GM12878 (cell line): Measurements from ENCODE around the gene FBN3. TPM values are rescaled to one million over a fixed set of nuclear protein-coding genes. Genes with fewer than 3 reads are reported as not detected.

Experiments used
- ATAC-seq: fragments of 200-7000 bp; cut with Tn5 transposase; 3 replicates; pipeline ENCODE4 v1.9.1; 2020; ENCODE audit warnings: mild to moderate bottlenecking, moderate library complexity
- BruUV-seq: library from RNA; stranded (reverse); fragments of 400-500 nt; replicated peaks from 2 replicates; lab custom pipeline; 2021; lab: Mats Ljungman, UMichigan
- CTCF ChIA-PET: fragments of 300-600 bp; sonication (Branson Sonifier 250); formaldehyde crosslinking; extraction: SDS; loops from one replicate; lab custom pipeline; 2021; ENCODE audit warnings: inconsistent platforms; lab: Yijun Ruan, JAX
- POLR2A ChIA-PET: fragments of 350-600 bp; formaldehyde crosslinking; extraction: SDS; loops from one replicate; lab custom pipeline; 2021; ENCODE audit warnings: inconsistent platforms; lab: Charles Lee
- RAD21 ChIA-PET: fragments of 300-600 bp; sonication (Branson Sonifier 250); formaldehyde crosslinking; loops from one replicate; lab custom pipeline; 2023; ENCODE audit warnings: antibody characterized with exemption; ENCODE audit not compliant: unreplicated experiment; lab: Charles Lee
- SMC1A ChIA-PET: fragments of 300-600 bp; sonication (Branson Sonifier 250); formaldehyde crosslinking; loops from one replicate; lab custom pipeline; 2023; ENCODE audit not compliant: unreplicated experiment, uncharacterized antibody; lab: Charles Lee
- DNase-seq: peaks from one replicate; pipeline ENCODE4 v3.0.0-alpha.2; 2011; ENCODE audit warnings: low read depth, low spot score
- FAIRE-seq: peaks from 3 replicates; lab custom pipeline; 2011; peaks lifted over from hg19 to GRCh38; lab: Jason Lieb, UNC
- H2AFZ ChIP-seq: 2 replicates; pipeline ENCODE4 v1.6.0; 2011; ENCODE audit warnings: low read depth, low read length, control low read depth; ENCODE audit not compliant: control insufficient read depth
- H3K27ac ChIP-seq: 2 replicates; pipeline ENCODE4 v1.5.1; 2011; ENCODE audit warnings: control low read depth; ENCODE audit not compliant: control insufficient read depth, insufficient read depth
- H3K27me3 ChIP-seq, 2 experiments: replicated peaks in 1 of 2; 2 replicates each; pipeline versions ENCODE4 v1.6.0 to v1.6.1; 2011; ENCODE audit warnings: low read length in 1 of 2; ENCODE audit not compliant: control insufficient read depth in 2 of 2, insufficient read depth in 2 of 2
- H3K36me3 ChIP-seq, 2 experiments: 2 replicates each; pipeline ENCODE4 v1.5.1; 2011; ENCODE audit warnings: low read length in 1 of 2; ENCODE audit not compliant: control insufficient read depth in 2 of 2, insufficient read depth in 2 of 2
- H3K4me1 ChIP-seq: 2 replicates; pipeline ENCODE4 v1.6.1; 2011; ENCODE audit warnings: mild to moderate bottlenecking, low read length, moderate library complexity, mixed read lengths; ENCODE audit not compliant: control insufficient read depth, insufficient read depth
- H3K4me2 ChIP-seq: 2 replicates; pipeline ENCODE4 v1.6.0; 2011; ENCODE audit warnings: control low read depth; ENCODE audit not compliant: control insufficient read depth, insufficient read depth
- H3K4me3 ChIP-seq: fragments of 200-600 bp; sonication (generic); 2 replicates; pipeline ENCODE4 v1.5.1; 2016
- H3K79me2 ChIP-seq: 2 replicates; pipeline ENCODE4 v1.6.0; 2011; ENCODE audit warnings: low read length; ENCODE audit not compliant: control insufficient read depth, insufficient read depth
- H3K9ac ChIP-seq: 2 replicates; pipeline ENCODE4 v1.8.0; 2011; ENCODE audit warnings: low read length, control low read depth, mixed read lengths; ENCODE audit not compliant: control insufficient read depth, insufficient read depth
- H3K9me3 ChIP-seq: replicated peaks from 3 replicates; pipeline ENCODE4 v1.5.1; 2011; ENCODE audit warnings: mild to moderate bottlenecking, low read length; ENCODE audit not compliant: control insufficient read depth, insufficient read depth
- H4K20me1 ChIP-seq: 2 replicates; pipeline ENCODE4 v1.6.0; 2011; ENCODE audit not compliant: control insufficient read depth, insufficient read depth
- BACH1 ChIP-seq: fragments of 450-650 bp; IDR thresholded peaks from 2 replicates; pipeline ENCODE4 v1.6.1; 2017; ENCODE audit warnings: mild to moderate bottlenecking, borderline replicate concordance
- FOXK2 ChIP-seq: fragments of 450-650 bp; IDR thresholded peaks from 2 replicates; pipeline ENCODE4 v1.6.1; 2017; ENCODE audit warnings: mild to moderate bottlenecking, moderate library complexity
- KLF5 ChIP-seq: fragments of 450-650 bp; IDR thresholded peaks from 2 replicates; pipeline ENCODE4 v1.6.1; 2014; ENCODE audit warnings: mild to moderate bottlenecking; ENCODE audit not compliant: partially characterized antibody
- PML ChIP-seq: IDR thresholded peaks from 2 replicates; pipeline ENCODE4 v1.6.1; 2012; ENCODE audit warnings: low read length, inconsistent platforms
- REST ChIP-seq: IDR thresholded peaks from 2 replicates; pipeline ENCODE4 v1.6.1; 2012; ENCODE audit warnings: mild to moderate bottlenecking, low read depth, low read length
- YBX1 ChIP-seq: fragments of 450-650 bp; IDR thresholded peaks from 2 replicates; pipeline ENCODE4 v1.6.1; 2016; ENCODE audit warnings: antibody characterized with exemption
- WGBS: methylation state at CpG from one replicate; pipeline ENCODE4 v1.1.6; 2016; ENCODE audit warnings: low lambda C conversion rate; ENCODE audit not compliant: insufficient replicate concordance, insufficient coverage; ENCODE audit errors: missing lambda C conversion rate; 5-methylcytosine and 5-hydroxymethylcytosine counted together
- in situ Hi-C: fragments of 300-500 bp; cut with MboI; formaldehyde crosslinking; loops from 9 replicates; pipeline ENCODE4 v1.14.3; 2018; ENCODE audit warnings: mixed read lengths
- intact Hi-C: fragments of 100-400 bp; cut with micrococcal nuclease; formaldehyde crosslinking; loops from one replicate; pipeline ENCODE4 v1.14.2; 2022; ENCODE audit not compliant: unreplicated experiment
- polyA plus RNA-seq, 11 experiments: library from polyadenylated mRNA; depleted of rRNA in 4 of 11; unstranded in 6 of 11; stranded (reverse) in 5 of 11; fragments of >200 nt; fragmentation: Nextera tagmentation in 4 of 11; fragmentation: Illumina TruSeq in 1 of 11; extraction: Ambion mirVana in 4 of 11; extraction: Trizol in 1 of 11; gene quantifications; 1 replicate in 1 of 11; 2 replicates in 10 of 11; pipeline versions ENCODE4 v1.2.1 to v1.2.3, GENCODE V29; 2011 to 2016; ENCODE audit warnings: inconsistent platforms in 2 of 11, missing spikeins in 2 of 11, low read depth in 1 of 11
- total RNA-seq, 4 experiments: library from RNA; depleted of rRNA in 3 of 4; stranded (reverse); fragments of >200 nt in 3 of 4; fragmentation: Illumina TruSeq in 1 of 4; extraction: Trizol in 1 of 4; gene quantifications; 2 replicates each; pipeline versions ENCODE4 v1.2.1 to v1.2.3, GENCODE V29; 2013 to 2021
- TF ChIP-seq, protein P1 (sequence below): fragments of 450-650 bp; IDR thresholded peaks from 2 replicates; pipeline ENCODE4 v1.6.1; 2017; ENCODE audit warnings: mild to moderate bottlenecking, low read depth, inconsistent platforms; ENCODE audit not compliant: poor library complexity, severe bottlenecking
- TF ChIP-seq, protein P2 (sequence below): IDR thresholded peaks from 2 replicates; pipeline ENCODE4 v1.6.1; 2012; ENCODE audit warnings: improper control_type of control experiment, low read depth, low read length; ENCODE audit not compliant: insufficient replicate concordance
- TF ChIP-seq, protein P3 (sequence below): fragments of 450-650 bp; IDR thresholded peaks from 2 replicates; pipeline ENCODE4 v1.6.1; 2018; ENCODE audit warnings: mild to moderate bottlenecking, low read depth, moderate library complexity; ENCODE audit not compliant: partially characterized antibody

The FBN3 gene
- total and polyA plus RNA-seq, 10 of the 15 experiments (the other 5 are each of a cell fraction or from before 2014, with no cell fraction given), result 0.05 TPM; not detected in 9

DNA sequence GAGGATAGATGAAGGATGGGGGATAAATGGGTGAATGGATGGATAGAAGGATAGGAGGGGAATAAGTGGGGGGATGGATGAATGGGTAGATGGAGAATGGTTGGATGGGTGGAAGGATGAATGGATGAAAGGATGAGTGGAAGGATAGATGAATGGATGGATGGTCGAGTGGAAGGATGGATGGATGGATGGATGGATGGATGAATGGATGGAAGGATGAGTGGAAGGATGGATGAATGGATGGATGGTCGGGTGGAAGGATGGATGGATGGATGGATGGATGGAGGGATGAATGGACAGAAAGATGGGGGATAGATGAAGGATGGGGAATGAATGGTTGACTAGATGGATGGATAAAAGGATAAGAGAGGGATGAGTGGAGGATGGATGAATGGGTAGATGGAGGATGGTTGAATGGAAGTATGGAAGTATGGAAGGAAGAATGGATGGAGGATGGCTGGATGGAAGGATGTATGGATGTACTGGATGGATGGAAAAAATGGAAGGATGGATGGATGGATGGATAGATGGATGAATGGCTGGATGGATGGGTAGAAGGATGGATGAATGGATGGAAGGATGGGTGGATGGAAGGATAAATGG is 42.0 kb downstream of the FBN3 start:
- no TSS peak for BruUV-seq
- Histone ChIP-seq H3K9ac (no peak overlapping the region), H3K4me1 (no peaks in the 10 kb centered on the region), H3K4me2 (no peak overlapping the region), H2AFZ (no peak overlapping the region), H3K79me2 (no peaks in the 10 kb centered on the region), H3K9me3 (no peaks in the 10 kb centered on the region; the same call in 2 of the 3 replicates), H3K27me3 (no peaks in the 10 kb centered on the region), H4K20me1 (no peaks in the 10 kb centered on the region), H3K36me3 (no peaks in the 10 kb centered on the region), H3K4me3 (no peak overlapping the region), H3K27ac (no peak overlapping the region)
- ATAC-seq (no peak), DNase-seq (no peak), FAIRE-seq (no peak)
- RAD21 ChIA-PET, result no interaction called here
- CTCF ChIA-PET, result no interaction called here
- intact Hi-C loops, result no loop called here
- POLR2A ChIA-PET, result no interaction called here
- in situ Hi-C loops, result no loop called here
- SMC1A ChIA-PET, result no interaction called here
- WGBS, result 0% methylated on average over 2 of the region's 2 CpGs
- TF ChIP-seq, protein P1, sequence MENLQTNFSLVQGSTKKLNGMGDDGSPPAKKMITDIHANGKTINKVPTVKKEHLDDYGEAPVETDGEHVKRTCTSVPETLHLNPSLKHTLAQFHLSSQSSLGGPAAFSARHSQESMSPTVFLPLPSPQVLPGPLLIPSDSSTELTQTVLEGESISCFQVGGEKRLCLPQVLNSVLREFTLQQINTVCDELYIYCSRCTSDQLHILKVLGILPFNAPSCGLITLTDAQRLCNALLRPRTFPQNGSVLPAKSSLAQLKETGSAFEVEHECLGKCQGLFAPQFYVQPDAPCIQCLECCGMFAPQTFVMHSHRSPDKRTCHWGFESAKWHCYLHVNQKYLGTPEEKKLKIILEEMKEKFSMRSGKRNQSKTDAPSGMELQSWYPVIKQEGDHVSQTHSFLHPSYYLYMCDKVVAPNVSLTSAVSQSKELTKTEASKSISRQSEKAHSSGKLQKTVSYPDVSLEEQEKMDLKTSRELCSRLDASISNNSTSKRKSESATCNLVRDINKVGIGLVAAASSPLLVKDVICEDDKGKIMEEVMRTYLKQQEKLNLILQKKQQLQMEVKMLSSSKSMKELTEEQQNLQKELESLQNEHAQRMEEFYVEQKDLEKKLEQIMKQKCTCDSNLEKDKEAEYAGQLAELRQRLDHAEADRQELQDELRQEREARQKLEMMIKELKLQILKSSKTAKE, result no peak
- TF ChIP-seq, protein P2, sequence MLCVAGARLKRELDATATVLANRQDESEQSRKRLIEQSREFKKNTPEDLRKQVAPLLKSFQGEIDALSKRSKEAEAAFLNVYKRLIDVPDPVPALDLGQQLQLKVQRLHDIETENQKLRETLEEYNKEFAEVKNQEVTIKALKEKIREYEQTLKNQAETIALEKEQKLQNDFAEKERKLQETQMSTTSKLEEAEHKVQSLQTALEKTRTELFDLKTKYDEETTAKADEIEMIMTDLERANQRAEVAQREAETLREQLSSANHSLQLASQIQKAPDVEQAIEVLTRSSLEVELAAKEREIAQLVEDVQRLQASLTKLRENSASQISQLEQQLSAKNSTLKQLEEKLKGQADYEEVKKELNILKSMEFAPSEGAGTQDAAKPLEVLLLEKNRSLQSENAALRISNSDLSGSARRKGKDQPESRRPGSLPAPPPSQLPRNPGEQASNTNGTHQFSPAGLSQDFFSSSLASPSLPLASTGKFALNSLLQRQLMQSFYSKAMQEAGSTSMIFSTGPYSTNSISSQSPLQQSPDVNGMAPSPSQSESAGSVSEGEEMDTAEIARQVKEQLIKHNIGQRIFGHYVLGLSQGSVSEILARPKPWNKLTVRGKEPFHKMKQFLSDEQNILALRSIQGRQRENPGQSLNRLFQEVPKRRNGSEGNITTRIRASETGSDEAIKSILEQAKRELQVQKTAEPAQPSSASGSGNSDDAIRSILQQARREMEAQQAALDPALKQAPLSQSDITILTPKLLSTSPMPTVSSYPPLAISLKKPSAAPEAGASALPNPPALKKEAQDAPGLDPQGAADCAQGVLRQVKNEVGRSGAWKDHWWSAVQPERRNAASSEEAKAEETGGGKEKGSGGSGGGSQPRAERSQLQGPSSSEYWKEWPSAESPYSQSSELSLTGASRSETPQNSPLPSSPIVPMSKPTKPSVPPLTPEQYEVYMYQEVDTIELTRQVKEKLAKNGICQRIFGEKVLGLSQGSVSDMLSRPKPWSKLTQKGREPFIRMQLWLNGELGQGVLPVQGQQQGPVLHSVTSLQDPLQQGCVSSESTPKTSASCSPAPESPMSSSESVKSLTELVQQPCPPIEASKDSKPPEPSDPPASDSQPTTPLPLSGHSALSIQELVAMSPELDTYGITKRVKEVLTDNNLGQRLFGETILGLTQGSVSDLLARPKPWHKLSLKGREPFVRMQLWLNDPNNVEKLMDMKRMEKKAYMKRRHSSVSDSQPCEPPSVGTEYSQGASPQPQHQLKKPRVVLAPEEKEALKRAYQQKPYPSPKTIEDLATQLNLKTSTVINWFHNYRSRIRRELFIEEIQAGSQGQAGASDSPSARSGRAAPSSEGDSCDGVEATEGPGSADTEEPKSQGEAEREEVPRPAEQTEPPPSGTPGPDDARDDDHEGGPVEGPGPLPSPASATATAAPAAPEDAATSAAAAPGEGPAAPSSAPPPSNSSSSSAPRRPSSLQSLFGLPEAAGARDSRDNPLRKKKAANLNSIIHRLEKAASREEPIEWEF, result no peak
- TF ChIP-seq REST (no peak), KLF5 (no peak), PML (no peak), FOXK2 (no peak), YBX1 (no peak), BACH1 (no peak)
- TF ChIP-seq, protein P3, sequence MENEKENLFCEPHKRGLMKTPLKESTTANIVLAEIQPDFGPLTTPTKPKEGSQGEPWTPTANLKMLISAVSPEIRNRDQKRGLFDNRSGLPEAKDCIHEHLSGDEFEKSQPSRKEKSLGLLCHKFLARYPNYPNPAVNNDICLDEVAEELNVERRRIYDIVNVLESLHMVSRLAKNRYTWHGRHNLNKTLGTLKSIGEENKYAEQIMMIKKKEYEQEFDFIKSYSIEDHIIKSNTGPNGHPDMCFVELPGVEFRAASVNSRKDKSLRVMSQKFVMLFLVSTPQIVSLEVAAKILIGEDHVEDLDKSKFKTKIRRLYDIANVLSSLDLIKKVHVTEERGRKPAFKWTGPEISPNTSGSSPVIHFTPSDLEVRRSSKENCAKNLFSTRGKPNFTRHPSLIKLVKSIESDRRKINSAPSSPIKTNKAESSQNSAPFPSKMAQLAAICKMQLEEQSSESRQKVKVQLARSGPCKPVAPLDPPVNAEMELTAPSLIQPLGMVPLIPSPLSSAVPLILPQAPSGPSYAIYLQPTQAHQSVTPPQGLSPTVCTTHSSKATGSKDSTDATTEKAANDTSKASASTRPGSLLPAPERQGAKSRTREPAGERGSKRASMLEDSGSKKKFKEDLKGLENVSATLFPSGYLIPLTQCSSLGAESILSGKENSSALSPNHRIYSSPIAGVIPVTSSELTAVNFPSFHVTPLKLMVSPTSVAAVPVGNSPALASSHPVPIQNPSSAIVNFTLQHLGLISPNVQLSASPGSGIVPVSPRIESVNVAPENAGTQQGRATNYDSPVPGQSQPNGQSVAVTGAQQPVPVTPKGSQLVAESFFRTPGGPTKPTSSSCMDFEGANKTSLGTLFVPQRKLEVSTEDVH, result no peak
